GM06990 (cell line): Measurements from ENCODE around the gene TMEM161A.

ENCODE experiments used
- DNase-seq: peaks from one replicate; pipeline ENCODE4 v3.0.0-alpha.2; 2011; ENCODE audit not compliant: insufficient read length; ENCODE audit errors: extremely low read depth
- H3K27me3 ChIP-seq: replicated peaks from 2 replicates; pipeline ENCODE4 v1.6.0; 2011; ENCODE audit warnings: low read length; ENCODE audit not compliant: control insufficient read depth, insufficient read depth
- H3K36me3 ChIP-seq: 2 replicates; pipeline ENCODE4 v1.5.1; 2011; ENCODE audit warnings: low read length; ENCODE audit not compliant: control insufficient read depth, insufficient read depth
- H3K4me3 ChIP-seq: replicated peaks from 2 replicates; pipeline ENCODE4 v1.5.1; 2011; ENCODE audit warnings: low read depth, mild to moderate bottlenecking, control low read depth, low read length
- CTCF ChIP-seq: IDR thresholded peaks from 2 replicates; pipeline ENCODE4 v1.5.1; 2011; ENCODE audit warnings: low read length, control low read depth, mild to moderate bottlenecking, inconsistent platforms; ENCODE audit not compliant: insufficient read depth, poor library complexity, severe bottlenecking

TMEM161A gene

GRCh38 chr19:19133985-19134384 is 4.3 kb downstream of the TMEM161A start:
- H3K36me3 ChIP-seq, result peaks cover 2% of the 10 kb centered on the region
- TF ChIP-seq CTCF, result no peak

GRCh38 chr19:19132912-19133311 is 5.4 kb downstream of the TMEM161A start:
- no peak for DNase-seq
- Histone ChIP-seq H3K27me3 (no peaks in the 10 kb centered on the region), H3K36me3 (peaks cover 2% of the 10 kb centered on the region), H3K4me3 (no peak overlapping the region)
- TF ChIP-seq CTCF, result no peak

More at GRCh38 chr19:19133985-19134384, 4.3 kb downstream of the TMEM161A start:
- no peak for DNase-seq
- Histone ChIP-seq H3K27me3 (no peaks in the 10 kb centered on the region), H3K4me3 (no peak overlapping the region)

GRCh38 chr19:19131989-19132388 is 6.3 kb downstream of the TMEM161A start:
- H3K36me3 ChIP-seq, result peaks cover 2% of the 10 kb centered on the region
- no peak for DNase-seq
- H3K27me3 ChIP-seq, result no peaks in the 10 kb centered on the region
- H3K4me3 ChIP-seq, result no peak overlapping the region
- no peak for TF ChIP-seq CTCF

- Histone ChIP-seq H3K36me3 (peaks cover 2% of the 10 kb centered on the region), H3K4me3 (no peak overlapping the region), H3K27me3 (no peaks in the 10 kb centered on the region)
- no peak for TF ChIP-seq CTCF
- no peak for DNase-seq
These were observed 12.2 kb downstream of the TMEM161A start for GRCh38 chr19:19126102-19126501.

GRCh38 chr19:19123386-19123785 is 14.9 kb downstream of the TMEM161A start:
- H3K36me3 ChIP-seq, result peaks cover 5% of the 10 kb centered on the region
- no peaks in the 10 kb centered on the region for H3K27me3 ChIP-seq
- no peak for DNase-seq
- TF ChIP-seq CTCF, result no peak
- no peak overlapping the region for H3K4me3 ChIP-seq

GRCh38 chr19:19122902-19123301 is 15.4 kb downstream of the TMEM161A start:
- no peak for TF ChIP-seq CTCF
- Histone ChIP-seq H3K27me3 (no peaks in the 10 kb centered on the region), H3K36me3 (peaks cover 5% of the 10 kb centered on the region), H3K4me3 (no peak overlapping the region)
- DNase-seq, result no peak
